Panc1 (cell line): ENCODE results near the gene PRKCA. TPM values are rescaled to one million over a fixed set of nuclear protein-coding genes. Genes with fewer than 3 reads are reported as not detected.

ENCODE experiments used
- ATAC-seq: fragments of 200-7000 bp; cut with Tn5 transposase; 2 replicates; pipeline ENCODE4 v1.9.1; 2020; ENCODE audit warnings: mild to moderate bottlenecking, moderate library complexity
- BruUV-seq: library from RNA; stranded (reverse); fragments of 400-500 nt; replicated peaks from 2 replicates; lab custom pipeline; 2021; lab: Mats Ljungman, UMichigan
- CTCF ChIA-PET: fragments of 300-600 bp; sonication (Branson Sonifier 250); formaldehyde crosslinking; loops from one replicate; lab custom pipeline; 2022; ENCODE audit warnings: antibody characterized with exemption; lab: Charles Lee
- POLR2A ChIA-PET: fragments of 300-600 bp; sonication (Branson Sonifier 250); formaldehyde crosslinking; loops from one replicate; lab custom pipeline; 2022; ENCODE audit warnings: antibody characterized with exemption; lab: Charles Lee
- DNase-seq: peaks from one replicate; pipeline ENCODE4 v3.0.0-alpha.2; 2010; ENCODE audit warnings: low read depth, low spot score
- H3K27ac ChIP-seq: 2 replicates; pipeline ENCODE4 v1.5.1; 2011; ENCODE audit warnings: mild to moderate bottlenecking, low read length, inconsistent platforms
- H3K27me3 ChIP-seq: fragments of 200-500 bp; sonication (Bioruptor generic); 2 replicates; pipeline ENCODE4 v1.6.0; 2014; ENCODE audit warnings: low read length, inconsistent platforms; ENCODE audit not compliant: control insufficient read depth, insufficient read depth
- H3K36me3 ChIP-seq: fragments of 200-500 bp; sonication (Bioruptor generic); 2 replicates; pipeline ENCODE4 v1.5.1; 2014; ENCODE audit warnings: inconsistent platforms, mild to moderate bottlenecking, low read length, moderate library complexity; ENCODE audit not compliant: control insufficient read depth, insufficient read depth
- H3K4me1 ChIP-seq: 2 replicates; pipeline ENCODE4 v1.5.1; 2011; ENCODE audit warnings: inconsistent platforms, mild to moderate bottlenecking, low read length, moderate library complexity; ENCODE audit not compliant: control insufficient read depth, insufficient read depth
- H3K4me3 ChIP-seq, 2 experiments: 2 replicates each; pipeline ENCODE4 v1.5.1; 2011 to 2012; ENCODE audit warnings: low read depth in 2 of 2, low read length in 2 of 2, mild to moderate bottlenecking in 2 of 2, inconsistent platforms in 1 of 2, moderate library complexity in 1 of 2
- H3K9me3 ChIP-seq: fragments of 200-500 bp; sonication (Bioruptor generic); 2 replicates; pipeline ENCODE4 v1.5.1; 2014; ENCODE audit warnings: low read depth, mild to moderate bottlenecking, inconsistent platforms, low read length, moderate library complexity; ENCODE audit not compliant: control insufficient read depth, insufficient read depth
- POLR2AphosphoS5 ChIP-seq: IDR thresholded peaks from 2 replicates; pipeline ENCODE4 v1.6.1; 2012; ENCODE audit warnings: mild to moderate bottlenecking, low read depth, low read length, moderate library complexity
- SIN3A ChIP-seq: IDR thresholded peaks from 2 replicates; pipeline ENCODE4 v1.6.1; 2012; ENCODE audit warnings: low read depth, mild to moderate bottlenecking, low read length, moderate library complexity, borderline replicate concordance; ENCODE audit not compliant: insufficient read depth
- TCF7L2 ChIP-seq: IDR thresholded peaks from 2 replicates; pipeline ENCODE4 v1.6.1; 2011; ENCODE audit warnings: mild to moderate bottlenecking, low read depth, low read length, inconsistent platforms
- in situ Hi-C: cut with HindIII; loops from 2 replicates; pipeline ENCODE4 v1.10.0; 2016; ENCODE audit warnings: low sequenced_read_pairs, low pct_unique_long_range_greater_than_20kb
- intact Hi-C: fragments of 100-400 bp; cut with micrococcal nuclease; formaldehyde crosslinking; loops from one replicate; pipeline ENCODE4 v1.10.0; 2022; ENCODE audit not compliant: unreplicated experiment
- total RNA-seq: library from RNA; stranded (reverse); gene quantifications from one replicate; pipeline ENCODE4 v1.2.1, GENCODE V29; 2021; ENCODE audit not compliant: unreplicated experiment
- TF ChIP-seq, protein P1 (sequence below): fragments of 450-650 bp; IDR thresholded peaks from 2 replicates; pipeline ENCODE4 v1.5.1; 2017; ENCODE audit warnings: mild to moderate bottlenecking
- TF ChIP-seq, protein P2 (sequence below), 2 experiments: IDR thresholded peaks; 2 replicates each; pipeline ENCODE4 v1.6.1; 2011 to 2012; ENCODE audit warnings: low read depth in 2 of 2, control low read depth in 1 of 2, low read length in 1 of 2, mild to moderate bottlenecking in 1 of 2, moderate library complexity in 1 of 2; ENCODE audit not compliant: insufficient read depth in 1 of 2

Gene PRKCA
- total RNA-seq, 1 experiment from 2014 or later = 53.0 TPM

- Histone ChIP-seq H3K27ac (no peak overlapping the region), H3K27me3 (no peaks in the 10 kb centered on the region), H3K36me3 (no peaks in the 10 kb centered on the region; the same call in 1 of the 2 replicates), H3K4me3 (no peak overlapping the region), H3K9me3 (no peaks in the 10 kb centered on the region), H3K4me1 (no peaks in the 10 kb centered on the region)
- in situ Hi-C loops (no loop called here), intact Hi-C loops (no loop called here)
- ChIA-PET POLR2A (no interaction called here), CTCF (no interaction called here)
- DNase-seq (no peak), ATAC-seq (no peak)
- BruUV-seq = no TSS peak
- TF ChIP-seq, protein P1, sequence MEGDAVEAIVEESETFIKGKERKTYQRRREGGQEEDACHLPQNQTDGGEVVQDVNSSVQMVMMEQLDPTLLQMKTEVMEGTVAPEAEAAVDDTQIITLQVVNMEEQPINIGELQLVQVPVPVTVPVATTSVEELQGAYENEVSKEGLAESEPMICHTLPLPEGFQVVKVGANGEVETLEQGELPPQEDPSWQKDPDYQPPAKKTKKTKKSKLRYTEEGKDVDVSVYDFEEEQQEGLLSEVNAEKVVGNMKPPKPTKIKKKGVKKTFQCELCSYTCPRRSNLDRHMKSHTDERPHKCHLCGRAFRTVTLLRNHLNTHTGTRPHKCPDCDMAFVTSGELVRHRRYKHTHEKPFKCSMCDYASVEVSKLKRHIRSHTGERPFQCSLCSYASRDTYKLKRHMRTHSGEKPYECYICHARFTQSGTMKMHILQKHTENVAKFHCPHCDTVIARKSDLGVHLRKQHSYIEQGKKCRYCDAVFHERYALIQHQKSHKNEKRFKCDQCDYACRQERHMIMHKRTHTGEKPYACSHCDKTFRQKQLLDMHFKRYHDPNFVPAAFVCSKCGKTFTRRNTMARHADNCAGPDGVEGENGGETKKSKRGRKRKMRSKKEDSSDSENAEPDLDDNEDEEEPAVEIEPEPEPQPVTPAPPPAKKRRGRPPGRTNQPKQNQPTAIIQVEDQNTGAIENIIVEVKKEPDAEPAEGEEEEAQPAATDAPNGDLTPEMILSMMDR = no peak
- TF ChIP-seq POLR2AphosphoS5 (no peak), SIN3A (no peak), TCF7L2 (no peak)
- TF ChIP-seq, protein P2, sequence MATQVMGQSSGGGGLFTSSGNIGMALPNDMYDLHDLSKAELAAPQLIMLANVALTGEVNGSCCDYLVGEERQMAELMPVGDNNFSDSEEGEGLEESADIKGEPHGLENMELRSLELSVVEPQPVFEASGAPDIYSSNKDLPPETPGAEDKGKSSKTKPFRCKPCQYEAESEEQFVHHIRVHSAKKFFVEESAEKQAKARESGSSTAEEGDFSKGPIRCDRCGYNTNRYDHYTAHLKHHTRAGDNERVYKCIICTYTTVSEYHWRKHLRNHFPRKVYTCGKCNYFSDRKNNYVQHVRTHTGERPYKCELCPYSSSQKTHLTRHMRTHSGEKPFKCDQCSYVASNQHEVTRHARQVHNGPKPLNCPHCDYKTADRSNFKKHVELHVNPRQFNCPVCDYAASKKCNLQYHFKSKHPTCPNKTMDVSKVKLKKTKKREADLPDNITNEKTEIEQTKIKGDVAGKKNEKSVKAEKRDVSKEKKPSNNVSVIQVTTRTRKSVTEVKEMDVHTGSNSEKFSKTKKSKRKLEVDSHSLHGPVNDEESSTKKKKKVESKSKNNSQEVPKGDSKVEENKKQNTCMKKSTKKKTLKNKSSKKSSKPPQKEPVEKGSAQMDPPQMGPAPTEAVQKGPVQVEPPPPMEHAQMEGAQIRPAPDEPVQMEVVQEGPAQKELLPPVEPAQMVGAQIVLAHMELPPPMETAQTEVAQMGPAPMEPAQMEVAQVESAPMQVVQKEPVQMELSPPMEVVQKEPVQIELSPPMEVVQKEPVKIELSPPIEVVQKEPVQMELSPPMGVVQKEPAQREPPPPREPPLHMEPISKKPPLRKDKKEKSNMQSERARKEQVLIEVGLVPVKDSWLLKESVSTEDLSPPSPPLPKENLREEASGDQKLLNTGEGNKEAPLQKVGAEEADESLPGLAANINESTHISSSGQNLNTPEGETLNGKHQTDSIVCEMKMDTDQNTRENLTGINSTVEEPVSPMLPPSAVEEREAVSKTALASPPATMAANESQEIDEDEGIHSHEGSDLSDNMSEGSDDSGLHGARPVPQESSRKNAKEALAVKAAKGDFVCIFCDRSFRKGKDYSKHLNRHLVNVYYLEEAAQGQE (IDR thresholded peaks at IDR 0.05; ENCODE audit: insufficient read depth in 1 of 2, low read depth in 2 of 2, low read length in 1 of 2) = no peak
These were observed 428.1 kb downstream of the PRKCA start for GRCh38 chr17:66730461-66730923.

DNA sequence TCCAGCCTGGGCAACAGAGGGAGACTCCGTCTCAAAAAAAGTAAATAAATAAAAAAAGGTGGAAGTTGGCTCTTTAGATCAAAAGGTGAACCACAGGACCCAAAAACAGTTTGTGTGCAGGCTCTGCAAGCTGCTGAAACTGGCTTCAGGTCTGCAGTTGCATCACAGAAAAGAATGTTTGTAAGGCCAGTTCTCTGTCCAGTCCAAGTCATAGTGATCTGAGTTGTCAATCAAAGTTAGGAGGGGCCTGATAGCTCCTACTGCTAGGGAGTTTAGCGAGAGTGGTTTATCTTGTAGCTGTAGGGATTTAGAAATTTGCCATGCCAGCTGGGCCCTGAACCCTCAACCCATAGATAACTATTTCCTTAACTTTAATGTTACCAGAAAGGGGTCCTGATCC, 431.3 kb downstream of the PRKCA start:
- in situ Hi-C loops = no loop called here
- DNase-seq (no peak), ATAC-seq (no peak)
- intact Hi-C loops = no loop called here
- no peaks in the 10 kb centered on the region; the same call in 1 of the 2 replicates for H3K36me3 ChIP-seq
- no peak overlapping the region for H3K27ac ChIP-seq
- no peaks in the 10 kb centered on the region for H3K9me3 ChIP-seq
- no peak overlapping the region for H3K4me3 ChIP-seq
- H3K27me3 ChIP-seq = no peaks in the 10 kb centered on the region
- TF ChIP-seq SIN3A = no peak
- TF ChIP-seq TCF7L2 = no peak
- TF ChIP-seq, protein P2 (IDR thresholded peaks at IDR 0.05; ENCODE audit: insufficient read depth in 1 of 2, low read depth in 2 of 2, low read length in 1 of 2) = no peak
- no peak for TF ChIP-seq POLR2AphosphoS5
- TF ChIP-seq, protein P1 = no peak
- POLR2A ChIA-PET = interaction anchor here (0.5 kb wide), 1 partner anchor 483 kb away, joined by 5 read pairs; no protein-coding TSS in a partner anchor
- H3K4me1 ChIP-seq = no peaks in the 10 kb centered on the region
- no TSS peak for BruUV-seq
- CTCF ChIA-PET = no interaction called here
